ENCODE results near the gene KCNK3.

GRCh38 chr2:26657265-26657664, 35.3 kb upstream of the KCNK3 start:
- TF ChIP-seq EZH2 (IDR thresholded peaks at IDR 0.05; ENCODE audit: insufficient read depth, poor library complexity, severe bottlenecking), result no peak
- no peak for TF ChIP-seq EZH2phosphoT487 (IDR thresholded peaks at IDR 0.05; ENCODE audit: insufficient read depth, low read depth)
